HG03565 (cell line): Measurements from ENCODE around the gene CYTH1.
"Not testable (repeated sequence)": the region's sequence is repeated elsewhere in the genome, so short reads cannot be mapped to it uniquely, and the experiment has no call there.

Source experiments
- ATAC-seq: cut with Tn5 transposase; IDR thresholded peaks from one replicate; pipeline ENCODE4 v1.9.1; 2021; ENCODE audit warnings: mild to moderate bottlenecking, moderate library complexity; ENCODE audit not compliant: unreplicated experiment

CYTH1 gene

GRCh38 chr17:78674595-78675315 is 107.3 kb downstream of the CYTH1 start:
- no peak for ATAC-seq

GRCh38 chr17:78674156-78674555 is 107.9 kb downstream of the CYTH1 start:
- ATAC-seq: no peak

- ATAC-seq: no peak
Measured at GRCh38 chr17:78673395-78673794, 108.7 kb downstream of the CYTH1 start.

DNA sequence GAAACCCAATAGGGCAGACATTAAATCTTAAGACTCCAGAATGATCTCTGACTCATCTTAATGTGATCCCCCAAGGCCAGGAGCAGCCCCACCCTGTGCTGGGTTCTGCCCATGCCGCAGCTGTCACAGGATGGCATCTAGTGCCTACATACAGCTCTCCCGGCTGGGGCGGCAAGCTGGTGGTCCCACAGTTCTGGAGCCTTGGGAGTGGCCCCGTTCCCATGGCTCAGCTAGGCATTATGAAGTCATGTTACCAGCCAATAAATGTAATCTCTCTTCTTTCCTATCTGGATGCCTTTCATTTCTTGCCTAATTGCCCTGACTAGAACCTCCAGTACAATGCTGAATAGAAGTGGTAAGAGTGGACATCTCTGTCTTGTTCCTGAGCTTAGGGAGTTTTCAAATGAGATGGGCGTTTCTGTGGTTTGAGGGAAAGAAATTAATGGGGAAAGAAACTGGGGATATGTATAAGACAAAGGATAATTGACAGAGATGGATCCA is 109.2 kb downstream of the CYTH1 start:
- ATAC-seq: no peak

DNA sequence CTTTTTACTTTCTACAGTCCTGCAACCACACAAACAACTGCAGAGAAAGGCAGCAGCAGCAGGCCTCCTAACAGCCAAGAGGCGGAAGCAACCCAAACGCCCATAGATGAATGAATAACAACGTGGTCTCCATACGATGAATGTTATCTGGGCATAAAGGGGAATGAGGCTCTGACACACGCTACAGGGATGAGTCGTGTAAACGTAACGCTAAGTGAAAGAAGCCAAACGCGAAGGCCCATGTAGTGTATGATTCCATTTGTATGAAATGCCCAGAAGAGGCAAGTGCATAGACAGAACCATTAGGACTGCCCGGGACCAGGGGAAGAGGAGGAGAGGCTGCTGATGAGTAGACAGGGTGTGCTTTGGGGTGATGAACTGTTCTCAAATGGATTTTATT is 110.1 kb downstream of the CYTH1 start:
- no peak for ATAC-seq

DNA sequence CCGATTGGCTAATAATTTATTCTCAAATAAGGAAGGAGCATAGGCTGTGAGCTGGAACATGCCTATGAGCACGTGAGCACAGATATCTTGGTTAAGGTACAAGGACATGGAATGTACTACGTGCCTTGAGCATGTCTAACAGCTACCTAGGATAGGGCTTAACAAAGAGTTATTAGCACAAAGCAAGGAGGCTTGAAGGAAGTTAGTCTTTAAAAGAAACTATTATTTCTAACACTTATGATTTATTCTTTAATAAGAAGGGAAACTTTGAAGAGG is 110.4 kb downstream of the CYTH1 start:
- ATAC-seq: not testable (repeated sequence)

GRCh38 chr17:78670850-78671725 is 111.0 kb downstream of the CYTH1 start:
- ATAC-seq: no peak

DNA sequence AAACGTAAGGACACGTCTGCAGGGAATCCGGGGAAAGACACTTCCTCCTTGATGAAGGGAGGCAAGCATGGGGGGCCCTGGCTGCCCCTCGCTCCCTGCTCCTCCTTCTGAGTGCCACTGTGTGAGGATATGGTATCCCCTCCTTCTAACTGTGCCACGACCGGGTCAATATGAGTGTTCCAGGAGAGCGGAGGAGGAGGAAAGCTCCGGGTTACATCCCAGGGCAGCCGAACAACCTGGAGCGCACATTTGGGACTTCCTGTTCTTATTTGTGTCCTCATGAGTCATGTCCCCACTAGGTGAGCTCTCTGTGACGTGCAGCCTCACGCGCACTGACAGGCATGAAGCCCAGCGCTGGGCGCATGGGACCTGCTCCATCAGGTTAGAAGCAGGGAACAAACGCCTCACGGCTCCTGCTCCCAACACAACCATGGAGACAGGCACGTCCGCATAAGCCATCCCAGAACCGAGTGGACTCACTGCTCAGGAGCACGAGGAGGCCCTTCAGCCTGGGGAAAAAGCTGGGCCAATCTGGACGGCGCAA is 112.0 kb downstream of the CYTH1 start:
- no peak for ATAC-seq

DNA sequence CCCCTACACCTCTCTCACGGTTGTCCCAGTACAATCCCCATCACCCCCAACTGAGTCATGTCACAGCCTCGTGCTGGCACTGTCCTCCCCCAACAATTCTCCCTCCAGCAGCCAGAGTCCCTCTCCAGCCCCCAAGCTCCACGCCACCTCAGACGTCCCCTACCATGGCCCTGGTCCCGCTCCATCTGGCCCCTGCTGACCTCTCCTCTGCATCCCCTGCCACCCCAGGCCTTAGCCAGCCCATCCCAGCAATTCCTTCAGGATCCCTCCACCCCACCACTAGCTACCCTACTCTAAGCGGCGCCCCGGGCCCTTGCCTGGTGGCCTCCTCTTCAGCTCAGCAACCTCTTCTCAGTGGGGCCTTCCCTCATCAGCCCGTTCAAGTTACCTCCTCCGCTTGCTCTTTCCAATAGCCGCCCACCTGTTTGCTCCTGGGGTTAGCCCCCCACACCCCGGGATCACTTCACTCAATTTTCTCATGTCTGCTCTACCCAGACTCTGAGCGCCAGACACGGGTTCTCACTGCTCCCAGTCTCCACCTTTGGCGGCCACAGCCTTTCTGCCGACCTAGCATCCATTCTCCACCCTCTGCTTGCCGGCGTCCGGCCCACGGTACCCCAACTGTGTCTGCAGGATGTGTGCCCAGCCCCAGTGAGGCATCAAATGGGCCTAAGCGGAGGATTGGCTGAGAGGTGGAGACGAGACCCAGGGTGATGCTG is 112.7 kb downstream of the CYTH1 start:
- no peak for ATAC-seq

DNA sequence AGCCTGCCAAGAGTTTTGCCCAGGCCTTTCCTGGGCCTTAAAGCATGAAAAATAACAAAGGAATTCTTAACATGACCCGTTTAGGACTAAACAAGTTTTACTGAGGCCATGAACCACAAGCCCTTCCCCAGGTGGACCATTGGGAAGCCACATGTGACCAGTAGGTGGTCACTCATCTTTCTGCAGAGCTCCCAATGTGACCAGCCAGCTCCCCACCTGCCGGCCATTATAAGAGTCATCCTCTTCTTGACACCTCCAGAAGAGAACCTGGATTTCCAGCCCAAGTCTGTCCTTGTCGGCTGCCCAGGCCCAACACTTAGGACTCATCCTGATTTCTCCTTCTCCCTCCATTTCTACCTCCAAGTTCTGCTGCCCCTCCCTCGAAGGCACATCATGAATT is 113.2 kb downstream of the CYTH1 start:
- ATAC-seq: no peak

- ATAC-seq: no peak
Measured at GRCh38 chr17:78667741-78668640, 114.1 kb downstream of the CYTH1 start.

GRCh38 chr17:78667091-78667490 is 115.0 kb downstream of the CYTH1 start:
- ATAC-seq: no peak

- no peak for ATAC-seq
Measured at GRCh38 chr17:78665952-78666920, 115.8 kb downstream of the CYTH1 start.

DNA sequence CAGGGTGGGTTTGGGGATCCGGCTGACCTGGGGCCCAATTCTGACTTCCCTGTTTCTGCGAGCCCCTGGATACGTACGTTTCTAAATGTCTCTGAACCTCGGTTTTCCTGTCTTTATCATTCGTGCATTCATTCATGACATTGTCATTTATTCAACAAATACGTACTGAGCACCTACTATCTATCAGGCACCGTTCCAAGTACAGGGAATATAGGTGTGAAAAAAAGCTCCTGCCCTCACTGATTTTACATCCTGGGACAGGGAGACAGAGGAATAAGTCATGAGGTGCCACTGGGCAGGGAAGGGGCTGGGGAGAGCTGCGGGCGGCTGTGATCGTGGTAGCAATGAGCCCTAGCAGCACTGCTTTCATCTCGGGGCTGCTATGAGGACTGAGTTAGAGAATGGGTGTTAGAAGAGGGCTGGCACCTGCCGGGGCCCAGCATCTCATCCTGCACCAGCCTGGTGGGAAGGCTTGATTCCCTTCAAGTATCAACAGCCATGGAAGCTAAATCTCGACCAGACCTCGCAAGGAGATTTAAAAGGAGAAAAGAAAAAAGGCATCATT is 116.6 kb downstream of the CYTH1 start:
- ATAC-seq: no peak

- ATAC-seq: no peak
Measured at GRCh38 chr17:78664476-78665386, 117.3 kb downstream of the CYTH1 start.

- no peak for ATAC-seq
Measured at GRCh38 chr17:78661093-78661770, 120.8 kb downstream of the CYTH1 start.

- no peak for ATAC-seq
Measured at GRCh38 chr17:78659546-78659945, 122.5 kb downstream of the CYTH1 start.
